GM03348 (cell line): ENCODE measurements around the gene ZNF493.

Experiments
- DNase-seq: peaks from one replicate; pipeline ENCODE4 v3.0.0; 2012; ENCODE audit warnings: low spot score

Gene ZNF493

DNA sequence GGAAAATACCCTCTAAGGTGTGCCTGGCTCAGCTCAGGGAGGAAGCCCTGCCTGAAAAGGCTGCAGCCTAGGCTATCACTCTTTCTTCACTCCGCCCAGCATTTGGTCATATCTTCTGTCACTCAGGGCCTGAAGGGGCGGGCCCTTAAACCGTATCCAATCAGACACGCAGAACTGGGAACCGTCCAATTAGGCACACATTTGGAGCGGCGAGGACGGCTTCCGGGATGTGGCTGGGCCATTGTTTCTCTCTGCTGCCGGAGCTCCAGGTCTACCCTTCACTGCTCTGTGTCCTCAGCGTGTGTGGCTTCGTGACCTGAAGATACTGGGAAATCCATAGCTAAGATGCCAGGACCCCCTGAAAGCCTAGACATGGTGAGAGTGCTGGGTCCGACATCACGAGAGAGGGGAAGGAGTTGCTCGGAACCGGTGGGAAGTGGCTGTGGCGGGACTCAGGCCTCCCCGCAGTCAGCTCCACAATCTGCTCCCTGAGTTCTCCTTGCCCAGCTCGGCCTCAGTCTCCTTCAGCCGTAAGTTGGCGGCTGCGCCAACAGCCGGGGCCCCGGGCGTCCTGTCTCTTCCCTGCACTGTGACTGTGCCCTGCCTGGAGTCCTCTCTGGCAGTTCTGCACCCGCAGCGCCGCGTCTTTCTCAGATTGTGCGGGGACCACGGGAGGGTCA, at the start of gene ZNF493:
ZNF493 (plus strand) TSS at position 241 of the 680 bp plus-strand sequence; CDS start at position 346, 105 bp downstream.
- DNase-seq = peak; percentile 92

DNA sequence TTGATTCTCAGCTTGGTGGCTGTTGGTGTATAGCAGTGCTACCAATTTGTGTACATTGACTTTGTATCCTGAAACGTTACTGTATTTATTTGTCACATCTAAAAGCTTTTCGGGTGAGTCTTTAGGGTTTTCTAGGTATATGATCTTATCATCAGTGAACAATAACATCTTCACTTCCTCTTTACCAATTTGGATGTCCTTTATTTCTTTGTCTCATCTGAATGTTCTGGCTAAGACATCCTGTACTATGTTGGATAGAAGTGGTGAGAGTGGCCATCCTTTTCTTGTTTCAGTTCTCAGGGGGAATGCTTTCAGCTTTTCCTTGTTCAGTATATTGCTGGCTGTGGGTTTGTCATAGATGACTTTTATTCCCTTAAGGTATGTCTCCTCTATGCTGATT, 44.1 kb upstream of the ZNF493 start:
- DNase-seq = no peak

DNA sequence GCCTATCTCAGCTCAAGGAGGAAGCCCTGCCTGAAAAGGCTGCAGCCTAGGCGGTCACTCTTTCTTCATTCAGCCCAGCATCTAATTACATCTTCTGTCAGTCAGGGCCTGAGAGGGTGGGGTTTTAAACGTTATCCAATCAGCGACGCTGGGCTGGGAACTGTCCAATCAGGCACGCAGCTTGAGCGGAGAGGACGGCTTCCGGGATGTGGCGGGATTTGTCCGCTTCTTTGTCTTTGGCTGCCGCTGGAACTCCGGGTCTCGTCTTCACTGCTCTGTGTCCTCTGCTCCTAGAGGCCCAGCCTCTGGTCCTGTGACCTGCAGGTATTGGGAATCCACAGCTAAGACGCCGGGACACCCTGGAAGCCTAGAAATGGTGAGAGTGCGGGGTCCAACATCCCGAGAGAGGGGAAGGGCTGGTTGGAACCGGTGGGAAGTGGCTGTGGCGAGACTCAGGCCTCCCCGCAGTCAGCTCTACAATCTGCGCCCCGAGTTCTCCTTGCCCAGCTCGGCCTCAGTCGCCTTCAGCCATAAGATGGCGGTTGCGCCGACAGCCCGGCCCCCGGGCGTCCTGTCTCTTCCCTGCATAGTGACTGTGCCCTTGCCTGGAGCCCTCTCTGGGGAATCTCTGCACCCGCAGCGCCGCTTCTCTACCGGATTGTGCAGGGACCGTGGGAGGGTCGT, 38.0 kb upstream of the ZNF493 start, which contains the start of gene ZNF738:
ZNF738 (plus strand) TSS at position 233 of the 684 bp plus-strand sequence; CDS start at position 374, 141 bp downstream.
- DNase-seq = peak; percentile 94

DNA sequence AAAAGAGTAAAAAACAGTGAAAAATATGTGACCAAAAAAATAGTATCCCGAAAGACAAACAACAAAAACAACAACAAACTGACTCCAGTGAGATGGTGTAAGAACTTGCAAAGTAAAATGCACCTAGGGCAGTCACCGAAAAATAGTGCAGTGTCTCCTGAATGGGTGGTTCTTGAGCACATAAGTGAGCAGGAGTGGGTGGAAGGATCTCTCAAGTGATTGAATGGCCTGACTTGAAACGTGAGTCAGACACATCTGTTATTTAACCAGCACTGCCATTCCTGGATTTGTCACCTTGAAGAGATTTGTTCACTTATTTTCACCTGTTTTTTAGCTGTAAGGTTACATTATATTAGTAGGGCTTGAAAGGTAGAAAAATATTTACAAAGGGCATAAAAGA, 34.6 kb upstream of the ZNF493 start:
- no peak for DNase-seq

DNA sequence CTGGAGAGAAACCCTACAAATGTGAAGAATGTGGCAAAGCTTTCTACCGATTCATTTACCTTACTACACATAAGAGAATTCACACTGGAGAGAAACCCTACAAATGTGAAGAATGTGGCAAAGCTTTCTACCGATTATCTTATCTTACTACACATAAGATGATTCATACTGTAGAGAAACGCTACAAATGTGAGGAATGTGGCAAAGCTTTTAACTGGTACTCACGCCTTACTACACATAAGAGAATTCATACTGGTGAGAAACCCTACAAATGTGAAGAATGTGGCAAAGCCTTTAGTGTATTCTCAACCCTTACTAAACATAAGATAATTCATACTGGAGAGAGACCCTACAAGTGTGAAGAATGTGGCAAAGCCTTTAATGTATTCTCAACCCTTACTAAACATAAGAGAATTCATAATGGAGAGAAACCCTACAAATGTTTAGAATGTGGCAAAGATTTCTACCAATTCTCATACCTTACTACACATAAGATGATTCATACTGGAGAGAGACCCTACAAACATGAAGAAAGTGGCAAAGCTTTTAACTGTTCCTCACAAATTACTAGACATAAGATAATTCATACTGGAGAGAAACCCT, 12.9 kb upstream of the ZNF493 start:
- DNase-seq = no peak

DNA sequence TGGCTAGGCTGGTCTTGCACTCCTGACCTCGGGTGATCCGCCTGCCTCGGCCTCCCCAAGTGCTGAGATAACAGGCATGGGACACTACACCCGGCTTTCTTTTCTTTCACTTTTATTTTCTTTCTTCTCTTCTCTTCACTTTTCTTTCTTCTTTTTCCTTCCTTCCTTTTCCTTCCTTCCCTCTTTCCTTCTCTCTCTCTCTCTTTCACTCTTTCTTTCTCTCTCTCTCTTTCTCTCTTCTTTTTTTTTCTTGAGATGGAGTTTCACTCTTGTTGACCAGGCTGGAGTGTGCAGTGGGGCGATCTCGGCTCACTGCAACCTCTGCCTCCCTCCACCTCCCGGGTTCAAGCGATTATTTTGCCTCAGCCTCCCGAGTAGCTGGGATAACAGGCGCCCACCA, 812 bp upstream of the ZNF493 start:
- DNase-seq = no peak

DNA sequence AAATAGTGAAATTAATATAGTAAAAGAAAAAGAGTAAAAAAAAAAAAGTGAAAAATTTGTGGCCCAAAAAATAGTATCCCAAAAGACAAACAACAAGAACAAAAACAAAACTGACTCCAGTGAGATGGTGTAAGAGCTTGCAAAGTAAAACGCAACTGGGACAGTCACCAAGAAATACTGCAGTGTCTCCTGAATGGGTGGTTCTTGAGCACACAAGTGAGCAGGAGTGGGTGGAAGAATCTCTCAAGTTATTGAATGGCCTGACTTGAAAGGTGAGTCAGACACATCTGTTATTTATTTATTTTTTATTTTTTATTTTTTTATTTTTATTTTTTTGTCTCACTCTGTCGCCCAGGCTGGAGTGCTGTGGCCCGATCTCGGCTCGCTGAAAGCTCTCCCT, 1.9 kb downstream of the ZNF493 start:
- peak; percentile 3 for DNase-seq

DNA sequence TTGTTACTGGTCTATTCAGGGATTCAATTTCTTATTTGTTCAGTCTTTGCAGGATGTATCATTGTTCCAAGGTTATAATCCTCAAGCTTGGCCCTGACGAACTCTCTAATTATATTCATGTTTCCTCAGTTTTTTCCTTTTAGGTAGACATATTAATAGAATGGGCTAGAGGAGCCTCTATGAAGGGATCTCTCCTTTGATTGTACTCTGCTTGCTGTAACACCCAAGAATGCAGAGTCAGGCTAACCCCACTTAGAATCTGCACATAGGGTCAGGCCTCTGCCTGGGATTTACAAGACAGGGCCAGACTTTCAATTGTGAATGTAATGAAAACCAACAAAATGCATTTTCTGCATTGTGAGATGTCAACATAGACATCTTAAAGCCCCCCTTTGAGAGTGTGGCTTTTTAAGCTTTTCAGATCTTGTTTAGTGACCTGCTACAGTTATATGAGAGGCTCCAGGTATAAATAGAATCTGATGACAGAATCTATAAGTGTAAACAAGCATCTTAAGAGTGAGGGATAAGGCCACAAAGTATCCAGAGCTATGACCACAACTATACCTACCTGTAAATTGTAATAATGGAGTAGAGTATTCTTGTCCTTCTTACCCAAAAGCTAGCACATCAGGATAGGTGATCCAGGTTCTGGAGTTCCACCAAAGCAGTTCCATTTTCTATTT, 5.5 kb downstream of the ZNF493 start:
- no peak for DNase-seq

DNA sequence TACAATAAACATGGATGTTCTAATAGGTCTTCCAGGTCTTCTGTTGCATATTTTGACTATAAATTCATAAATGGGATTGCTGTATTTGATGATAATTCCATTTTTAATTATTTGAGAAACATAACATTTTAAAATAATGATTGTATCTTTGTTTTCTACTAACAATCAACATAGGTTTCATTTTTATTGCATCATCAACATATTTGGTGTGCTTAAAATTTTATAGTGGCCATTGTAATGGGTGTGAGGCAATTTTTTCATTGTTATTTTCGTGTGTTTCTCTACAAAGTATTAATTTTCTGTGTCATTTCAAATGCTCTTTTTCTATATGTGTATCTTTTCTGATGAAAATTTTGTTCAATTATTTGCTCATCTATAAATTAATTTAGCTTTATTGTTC, 13.2 kb downstream of the ZNF493 start:
- DNase-seq = no peak

DNA sequence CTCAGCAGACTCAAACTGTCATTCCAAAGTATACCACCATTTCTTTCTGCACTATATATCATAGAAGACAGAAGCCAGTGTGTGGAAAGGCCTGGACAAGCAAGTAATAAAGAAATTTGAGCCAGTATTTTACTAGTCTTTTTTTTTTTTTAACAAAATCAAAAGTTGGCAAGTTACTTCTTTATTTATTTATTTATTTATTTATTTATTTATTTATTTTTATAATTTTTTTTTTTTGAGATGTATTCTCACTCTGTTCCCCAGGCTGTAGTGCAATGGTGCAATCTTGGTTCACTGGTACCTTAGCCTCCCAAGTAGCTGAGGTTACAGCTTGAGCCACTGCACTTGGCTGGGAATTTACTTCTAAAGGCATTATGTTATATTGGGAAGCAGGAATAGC, 25.3 kb downstream of the ZNF493 start:
- DNase-seq = no peak

DNA sequence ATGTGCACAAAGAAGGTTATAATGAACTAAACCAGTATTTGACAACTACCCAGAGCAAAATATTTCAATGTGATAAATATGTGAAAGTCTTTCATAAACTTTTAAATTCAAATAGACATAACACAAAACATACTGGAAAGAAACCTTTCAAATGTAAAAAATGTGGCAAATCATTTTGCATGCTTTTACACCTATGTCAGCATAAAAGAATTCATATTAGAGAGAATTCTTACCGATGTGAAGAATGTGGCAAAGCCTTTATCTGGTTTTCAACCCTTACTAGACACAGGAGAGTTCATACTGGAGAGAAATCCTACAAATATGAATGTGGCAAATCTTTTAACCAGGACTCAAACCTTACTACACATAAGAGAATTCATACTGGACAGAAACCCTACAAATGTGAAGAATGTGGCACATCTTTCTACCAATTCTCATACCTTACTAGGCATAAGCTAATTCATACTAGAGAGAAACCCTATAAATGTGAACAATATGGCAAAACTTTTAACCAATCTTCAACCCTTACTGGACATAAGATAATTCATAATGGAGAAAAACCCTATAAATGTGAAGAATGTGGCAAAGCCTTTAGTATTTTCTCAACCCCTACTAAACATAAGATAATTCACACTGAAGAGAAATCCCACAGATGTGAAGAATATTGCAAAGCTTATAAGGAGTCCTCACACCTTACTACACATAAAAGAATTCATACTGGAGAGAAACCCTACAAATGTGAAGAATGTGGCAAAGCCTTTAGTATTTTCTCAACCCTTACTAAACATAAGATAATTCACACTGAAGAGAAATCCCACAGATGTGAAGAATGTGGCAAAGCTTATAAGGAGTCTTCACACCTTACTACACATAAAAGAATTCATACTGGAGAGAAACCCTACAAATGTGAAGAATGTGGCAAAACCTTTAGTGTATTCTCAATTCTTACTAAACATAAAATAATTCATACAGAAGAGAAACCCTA, 26.4 kb downstream of the ZNF493 start:
- no peak for DNase-seq

DNA sequence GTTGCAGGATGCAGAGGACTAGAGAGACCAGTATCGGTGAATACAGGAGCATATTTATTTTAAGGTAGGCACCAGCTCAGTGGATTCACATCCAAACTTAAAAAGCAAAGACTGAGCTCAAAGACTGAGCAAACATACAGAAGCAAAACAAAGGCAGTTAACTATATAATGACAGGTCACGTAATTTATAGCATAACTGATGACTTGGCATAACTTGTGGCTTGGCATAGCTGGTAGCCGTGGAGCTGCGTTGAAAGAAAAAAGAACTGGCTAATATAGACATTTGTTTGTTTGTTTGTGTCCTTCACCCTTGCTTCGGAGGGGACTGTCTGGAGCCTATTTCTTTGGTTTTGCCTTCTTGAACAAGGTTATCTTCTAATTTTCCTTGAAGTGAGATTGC, 33.7 kb downstream of the ZNF493 start:
- no peak for DNase-seq

DNA sequence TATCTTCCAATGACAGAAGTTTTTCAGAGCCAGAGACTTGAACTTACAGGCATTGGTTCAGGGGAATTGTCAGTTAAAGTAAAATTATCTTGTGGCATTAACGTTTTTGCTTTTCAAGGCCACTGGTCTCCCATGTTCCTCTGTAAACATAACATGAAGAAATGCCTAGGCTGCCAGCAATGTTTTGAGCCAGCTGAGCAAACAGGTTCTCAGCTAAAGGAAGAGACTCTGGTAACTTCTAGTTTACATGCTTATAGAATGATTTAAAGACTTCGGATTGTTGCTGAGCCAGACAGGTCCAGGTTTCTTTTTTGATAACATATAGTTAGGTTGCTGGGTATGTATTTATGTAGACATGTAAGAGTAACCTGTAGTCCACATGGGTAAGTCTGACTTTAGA, 35.7 kb downstream of the ZNF493 start:
- no peak for DNase-seq

DNA sequence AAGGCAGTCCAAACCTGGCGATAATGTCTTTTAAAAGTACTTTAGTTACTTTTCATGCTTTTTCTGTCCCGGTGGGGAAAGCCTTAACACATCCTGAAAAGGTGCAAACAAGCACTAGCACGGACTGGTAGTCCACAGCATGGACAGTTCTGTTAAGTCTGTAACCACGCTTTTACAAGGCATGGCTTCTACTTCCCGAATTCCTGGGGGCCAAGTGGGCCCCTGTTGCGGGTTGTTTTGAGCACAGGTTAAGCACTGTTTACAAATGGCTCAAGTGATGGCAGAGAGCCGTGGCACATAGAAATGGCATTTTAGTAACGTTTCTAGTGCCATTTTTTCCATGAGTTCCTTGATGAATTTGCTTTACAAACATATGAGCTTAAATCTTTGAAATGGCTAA, 37.6 kb downstream of the ZNF493 start:
- no peak for DNase-seq

DNA sequence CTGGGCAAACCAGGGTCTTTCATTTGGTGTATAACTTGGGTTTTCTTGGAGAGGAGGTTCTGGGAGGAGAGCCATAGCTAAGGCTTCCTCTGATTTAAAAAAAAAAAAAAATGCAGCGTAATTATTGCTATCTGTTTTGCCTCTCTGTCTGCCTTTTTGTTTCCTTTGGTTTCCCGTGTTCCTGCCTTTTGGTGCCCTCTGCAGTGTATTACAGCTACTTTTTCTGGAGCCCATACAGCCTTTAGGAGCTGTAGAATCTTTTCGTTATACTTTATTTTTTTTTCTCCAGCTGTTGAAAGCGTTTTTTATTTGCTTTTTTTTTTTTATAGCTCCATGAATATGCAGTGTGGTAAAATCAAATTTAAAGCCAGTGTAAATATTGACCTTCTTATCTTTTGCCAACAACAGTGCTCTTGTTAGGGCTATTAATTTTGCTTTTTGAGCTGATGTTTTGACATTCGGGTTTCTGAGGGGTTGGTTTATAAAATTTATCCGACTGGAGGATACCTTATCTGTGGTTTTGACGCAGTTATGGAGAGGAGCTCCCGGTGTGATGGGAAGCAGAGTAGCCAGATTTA, 38.1 kb downstream of the ZNF493 start:
- no peak for DNase-seq

DNA sequence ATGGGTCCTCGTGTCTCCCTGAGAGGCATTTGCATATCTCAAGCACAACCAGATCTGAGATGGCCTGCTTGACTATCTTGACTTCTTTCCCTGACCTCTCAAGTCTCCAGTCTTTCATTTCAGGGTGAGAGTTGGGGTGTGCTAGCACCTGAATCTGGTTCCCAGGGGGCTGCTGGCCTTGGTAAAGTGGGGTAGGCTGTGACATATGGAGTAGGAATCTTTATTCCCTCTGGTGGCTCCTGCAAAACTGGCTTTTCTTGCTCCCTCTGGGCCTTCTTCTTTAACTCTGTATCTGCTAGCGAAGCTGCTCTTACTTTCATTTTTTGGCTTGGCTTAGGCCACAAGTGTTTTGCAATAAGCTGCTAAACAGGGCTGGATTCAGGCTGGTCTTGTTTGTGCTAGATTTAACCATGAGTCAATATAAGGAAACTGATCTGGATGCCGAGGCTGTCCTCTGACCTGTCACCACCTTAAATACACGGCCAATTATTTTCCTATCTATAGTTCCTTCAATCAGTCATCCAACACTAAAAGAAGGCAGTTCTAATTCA, 42.3 kb downstream of the ZNF493 start:
- peak; percentile 7 for DNase-seq

DNA sequence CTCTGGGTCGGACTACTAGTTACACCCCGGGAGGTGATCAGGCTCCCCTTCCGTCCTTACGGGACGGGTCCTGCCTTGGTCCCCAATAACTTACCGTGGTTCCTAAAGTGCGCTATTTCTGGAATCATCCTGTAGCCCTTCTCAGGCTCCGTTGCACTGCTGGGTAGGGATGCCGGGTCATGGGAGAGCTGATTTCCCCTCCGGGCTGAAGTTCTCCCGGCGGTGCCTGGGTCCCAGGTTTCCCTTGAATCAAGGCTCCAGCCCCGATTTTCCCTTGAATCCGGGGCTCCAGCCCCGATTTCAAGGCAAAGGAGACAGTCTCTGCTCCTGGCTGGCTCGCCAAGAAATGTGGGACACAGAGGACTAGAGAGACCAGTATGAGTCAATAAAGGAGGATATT, 43.4 kb downstream of the ZNF493 start:
- no peak for DNase-seq

DNA sequence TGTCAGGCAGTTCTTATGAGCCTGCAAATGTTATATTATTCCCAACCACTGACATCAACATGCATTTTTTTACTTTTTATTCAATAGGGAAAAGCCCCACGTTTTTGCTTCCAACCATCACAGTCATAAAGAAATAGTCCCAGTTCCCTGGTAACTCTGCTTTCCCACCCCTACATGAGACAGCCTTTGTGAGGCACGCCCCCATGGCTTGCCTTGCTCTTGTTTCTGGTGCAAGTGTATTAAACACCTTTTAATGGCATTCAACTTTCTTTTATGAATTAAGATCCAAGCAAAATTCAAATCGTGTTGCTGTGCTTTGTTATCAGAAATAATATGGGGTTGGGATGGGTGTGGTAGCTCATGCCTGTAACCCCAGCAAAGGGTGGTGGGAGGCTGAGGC, 54.3 kb downstream of the ZNF493 start:
- DNase-seq = no peak

DNA sequence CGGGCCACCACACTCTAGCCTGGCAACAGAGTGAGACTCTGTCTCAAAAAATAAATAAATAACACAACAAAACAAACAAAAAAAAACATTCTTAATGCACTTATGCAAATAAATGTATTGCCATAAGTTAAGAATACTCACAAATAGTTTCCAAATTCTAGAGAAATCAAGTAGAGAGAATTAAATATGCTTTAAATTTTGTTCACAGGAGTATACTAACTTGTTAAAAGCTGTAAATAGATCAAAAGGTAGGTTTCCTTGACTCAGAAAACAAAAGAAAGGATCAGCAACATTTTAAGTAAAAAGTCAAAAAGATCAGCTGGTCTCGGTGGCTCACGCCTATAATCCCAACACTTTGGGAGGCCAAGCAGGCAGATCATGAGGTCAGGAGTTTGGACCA, 58.0 kb downstream of the ZNF493 start:
- DNase-seq = no peak

DNA sequence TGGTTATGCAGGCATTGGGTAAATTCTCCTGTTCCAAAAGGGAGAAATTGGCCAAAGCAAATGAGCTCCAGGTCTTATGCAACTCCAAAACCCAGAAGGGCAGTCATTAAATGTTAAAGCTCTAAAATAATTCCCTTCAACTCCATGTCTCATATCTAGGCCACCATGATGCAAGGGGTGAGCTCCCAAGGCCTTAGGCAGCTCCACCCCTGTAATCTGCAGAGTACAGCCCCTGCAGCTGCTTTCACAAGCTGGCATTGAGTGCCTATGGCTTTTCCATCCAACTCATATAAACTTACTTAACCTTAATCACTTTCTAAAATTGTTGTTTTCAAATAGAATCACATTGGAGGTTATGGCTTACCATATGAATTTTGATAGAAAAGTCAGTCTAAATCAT, 63.8 kb downstream of the ZNF493 start:
- DNase-seq = no peak

DNA sequence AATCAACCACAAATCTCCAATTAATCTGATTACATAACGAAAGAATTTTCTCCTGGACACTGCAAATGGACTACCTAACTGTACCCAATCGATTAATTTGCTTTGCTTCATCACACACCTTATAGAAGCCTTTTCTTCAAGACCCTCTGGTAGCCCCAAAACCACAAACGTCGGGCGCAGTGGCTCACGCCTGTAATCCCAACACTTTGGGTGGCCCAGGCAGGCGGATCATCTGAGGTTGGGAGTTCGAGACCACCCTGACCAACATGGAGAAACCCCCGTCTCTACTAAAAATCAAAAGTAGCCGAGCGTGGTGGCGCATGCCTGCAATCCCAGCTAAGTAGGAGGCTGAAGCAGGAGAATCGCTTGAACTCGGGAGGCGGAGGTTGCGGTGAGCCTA, 65.6 kb downstream of the ZNF493 start:
- no peak for DNase-seq
